Peyer's patch (tissue), 4 donors: ENCODE results near the gene CUL2.

Experiments used
- CTCF ChIP-seq, 6 experiments: fragments of 450-650 bp in 4 of 6; fragments of 200-600 bp in 2 of 6; sonication (generic) in 1 of 6; IDR thresholded peaks; one replicate each; pipeline ENCODE4 v1.5.1; 2017 to 2019; ENCODE audit warnings: antibody characterized with exemption in 6 of 6, mild to moderate bottlenecking in 3 of 6, moderate library complexity in 1 of 6
- POLR2A ChIP-seq, 2 donors: fragments of 450-650 bp; IDR thresholded peaks; one replicate each; pipeline ENCODE4 v1.5.1; 2017; ENCODE audit warnings: antibody characterized with exemption in 2 of 2, mild to moderate bottlenecking in 2 of 2, moderate library complexity in 2 of 2

GRCh38 chr10:35127289-35127891 lies 37.2 kb upstream of the CUL2 start:
- TF ChIP-seq CTCF (IDR thresholded peaks at IDR 0.05) (no peak), POLR2A (IDR thresholded peaks at IDR 0.05) (no peak)
